Stimulated activated CD4-positive, alpha-beta T cell treated with anti-CD3 and anti-CD28 coated beads, Interleukin-12 subunit alpha, Interleukin-12 subunit beta, amount 100 ng/mL, for 4 hours (primary cell): ENCODE data around the gene PRRT4.
A peak's percentile ranks its signal among the peaks of the same experiment; 100 is the strongest.

ENCODE experiments used
- DNase-seq: peaks from one replicate; pipeline ENCODE4 v3.0.0-alpha.2; 2020

The PRRT4 gene

DNA sequence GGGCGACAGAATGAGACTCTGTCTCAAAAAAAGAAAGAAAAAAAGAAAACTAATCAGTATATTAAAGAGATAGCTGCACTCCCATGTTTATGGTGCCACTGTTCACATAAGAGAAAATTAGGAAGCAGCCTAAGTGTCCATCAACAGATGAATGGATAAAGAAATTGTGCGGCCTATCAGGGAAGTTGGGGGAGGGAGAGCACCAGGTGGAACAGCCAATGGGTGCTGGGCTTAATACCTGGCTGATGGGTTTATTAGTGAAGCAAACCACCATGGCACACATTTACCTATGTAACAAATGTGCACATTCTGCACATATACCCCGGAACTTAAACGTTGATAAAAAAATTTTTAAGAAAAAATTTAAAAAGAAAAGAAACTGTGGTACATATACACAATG lies 9.0 kb upstream of the PRRT4 start:
- DNase-seq: no peak

DNA sequence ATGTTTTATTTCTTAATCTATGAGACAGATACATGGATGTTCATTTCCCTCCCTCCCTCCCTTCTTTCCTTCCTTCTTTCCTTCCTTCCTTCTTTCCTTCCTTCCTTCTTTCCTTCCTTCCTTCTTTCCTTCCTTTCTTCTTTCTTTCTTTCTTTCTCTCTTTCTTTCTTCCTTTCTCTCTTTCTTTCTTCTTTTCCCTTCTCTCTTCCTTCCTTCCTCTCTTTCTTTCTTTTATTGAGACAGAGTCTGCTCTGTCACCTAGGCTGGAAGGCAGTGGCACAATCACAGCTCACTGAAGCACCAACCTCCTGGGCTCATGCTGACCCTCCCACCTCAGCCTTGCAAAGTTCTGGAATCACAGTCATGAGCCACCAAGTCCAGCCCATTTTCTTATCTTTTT lies 5.5 kb upstream of the PRRT4 start:
- no peak for DNase-seq

DNA sequence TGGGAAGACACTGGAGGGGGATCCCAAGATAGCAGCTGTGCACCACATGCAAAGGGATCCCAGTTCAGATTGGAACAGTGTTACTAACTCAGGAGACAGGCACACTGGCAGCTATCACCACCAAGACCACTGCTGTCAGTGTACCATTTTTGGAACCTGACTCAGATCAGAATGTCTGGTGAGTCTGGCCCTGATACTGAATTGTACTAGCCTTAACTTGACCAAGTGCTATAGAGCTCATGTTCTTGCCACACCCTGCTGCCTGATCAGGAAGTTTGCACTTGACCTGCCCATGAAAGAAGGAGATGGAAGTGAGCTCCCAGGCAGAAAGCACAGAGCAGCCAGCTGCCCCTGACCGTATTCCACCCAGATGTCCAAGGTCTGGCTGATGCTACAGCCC lies 4.8 kb upstream of the PRRT4 start:
- no peak for DNase-seq

DNA sequence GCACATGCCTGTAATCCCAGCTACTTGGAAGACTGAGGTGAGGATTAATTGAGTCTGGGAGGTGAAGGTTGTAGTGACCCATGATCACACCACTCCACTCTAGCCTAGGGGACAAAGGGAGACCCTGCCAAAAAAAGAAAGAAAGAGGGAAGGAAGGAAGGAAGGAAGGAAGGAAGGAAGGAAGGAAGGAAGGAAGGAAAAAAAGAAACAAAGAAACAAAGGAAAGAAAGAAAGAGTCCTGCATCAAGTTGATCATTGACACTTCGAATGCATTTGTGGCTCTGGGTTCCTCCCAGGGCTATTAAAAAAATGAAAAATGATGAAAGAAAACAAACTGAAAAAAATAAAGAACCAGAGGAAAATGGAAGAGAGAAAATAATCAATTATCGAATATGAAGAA lies 3.9 kb upstream of the PRRT4 start:
- no peak for DNase-seq

DNA sequence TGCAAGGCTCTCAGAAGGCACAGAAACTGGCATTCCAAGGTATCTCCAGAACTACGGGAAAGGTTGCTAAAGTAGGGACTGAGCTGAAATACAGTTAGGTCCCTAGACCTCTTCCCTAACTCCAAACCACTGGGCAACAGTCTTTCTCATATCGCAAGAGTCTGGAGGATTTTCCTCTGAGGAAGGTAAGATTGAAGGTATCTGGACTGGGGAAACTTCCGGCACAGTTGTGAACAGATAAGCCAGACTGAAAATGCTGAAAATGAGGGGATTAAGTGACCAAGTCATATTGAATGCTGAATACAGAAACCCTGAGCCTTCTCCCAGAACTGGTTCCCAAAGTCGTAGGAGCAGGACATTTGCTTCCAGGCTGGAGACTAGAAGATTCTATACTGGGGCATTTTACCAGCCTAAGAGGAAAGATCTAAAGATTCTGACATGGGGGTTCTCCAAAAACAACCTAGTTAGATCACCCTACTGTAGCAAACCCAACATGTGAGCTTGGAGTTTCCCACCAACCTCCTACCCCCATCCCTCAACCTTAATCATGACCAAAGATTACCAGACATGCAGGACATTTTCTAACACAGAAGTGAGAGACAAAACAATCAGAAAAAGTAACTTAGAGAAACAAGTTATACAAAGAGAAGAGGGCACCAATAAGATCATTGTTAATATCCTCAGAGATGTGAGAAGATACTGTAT lies 2.8 kb upstream of the PRRT4 start:
- no peak for DNase-seq

DNA sequence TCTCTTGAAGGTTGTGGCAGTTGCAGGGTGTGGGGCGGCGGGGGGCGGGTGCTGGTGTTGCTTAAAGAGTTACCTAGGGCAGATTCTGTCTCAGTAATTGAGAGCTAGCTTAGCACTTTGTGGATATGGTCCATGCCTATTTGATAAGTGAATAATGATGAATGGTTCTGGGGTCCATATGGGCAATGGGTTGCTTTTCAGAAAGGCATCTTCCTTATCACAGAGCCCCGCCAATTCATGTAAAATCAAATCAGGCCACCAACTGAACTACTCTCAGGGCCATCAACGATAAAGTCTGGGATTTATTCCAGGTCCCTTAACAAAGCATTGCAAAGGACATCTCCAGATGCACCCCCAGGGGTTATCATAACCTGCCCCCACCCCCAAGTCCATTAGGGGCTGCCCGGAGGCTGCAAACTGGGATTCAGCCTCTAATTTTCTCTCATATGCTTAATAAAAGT lies 1.8 kb upstream of the PRRT4 start:
- no peak for DNase-seq

DNA sequence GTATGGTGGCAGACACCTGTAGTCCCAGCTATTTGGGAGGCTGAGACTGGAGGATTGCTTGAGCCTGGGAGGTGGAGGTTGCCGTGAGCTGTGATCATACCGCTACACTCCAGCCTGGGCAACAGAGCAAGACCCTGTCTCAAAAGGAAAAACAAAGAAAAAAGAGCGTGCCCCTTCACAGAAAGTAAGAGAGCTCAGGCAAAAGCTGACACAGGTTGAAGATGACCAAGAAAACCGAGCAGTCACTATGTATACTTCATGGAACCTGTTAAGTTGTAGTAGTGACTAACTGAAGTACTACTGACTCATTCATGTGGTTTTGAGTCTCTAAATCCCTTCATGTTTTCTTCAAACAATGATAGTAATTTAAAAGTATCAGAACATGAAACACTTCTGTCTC lies 1.2 kb upstream of the PRRT4 start:
- DNase-seq: no peak

DNA sequence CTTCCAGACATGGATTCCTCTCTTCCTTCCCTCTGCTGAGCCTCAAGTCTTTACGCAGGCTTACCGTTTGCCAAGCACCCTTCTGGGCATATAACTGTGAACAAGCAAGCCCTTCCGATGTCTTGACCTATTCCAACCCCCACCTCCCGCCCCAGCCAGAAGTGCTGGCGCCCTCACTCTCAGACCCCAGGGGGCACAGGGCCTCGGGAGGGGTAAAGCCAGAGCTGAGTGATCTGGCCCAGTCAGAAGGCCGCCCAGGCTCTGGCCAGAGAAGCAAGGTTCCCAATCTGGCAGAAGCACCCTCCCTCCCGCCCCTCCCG lies 1.2 kb downstream of the PRRT4 start:
- DNase-seq: no peak

DNA sequence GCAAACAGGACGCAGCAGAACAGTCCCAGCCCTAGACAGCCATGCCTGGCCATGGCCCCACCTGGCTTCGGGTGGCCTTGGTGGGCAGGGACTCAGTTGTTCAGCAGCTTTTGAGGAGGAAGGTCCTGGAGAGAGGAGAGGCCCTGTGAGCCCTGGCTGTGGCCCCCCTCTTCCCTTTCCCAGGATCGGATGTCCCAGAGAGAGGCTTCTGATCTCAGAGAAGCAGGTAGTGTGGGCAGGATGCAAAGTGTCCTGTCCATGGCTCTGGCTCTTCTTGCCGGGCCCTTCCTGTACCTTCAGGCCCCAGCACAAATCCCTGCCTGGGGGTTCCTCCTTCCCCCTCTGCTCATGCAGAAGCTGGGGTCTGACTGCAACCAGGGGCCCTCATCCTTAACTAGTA lies 1.6 kb downstream of the PRRT4 start:
- no peak for DNase-seq

DNA sequence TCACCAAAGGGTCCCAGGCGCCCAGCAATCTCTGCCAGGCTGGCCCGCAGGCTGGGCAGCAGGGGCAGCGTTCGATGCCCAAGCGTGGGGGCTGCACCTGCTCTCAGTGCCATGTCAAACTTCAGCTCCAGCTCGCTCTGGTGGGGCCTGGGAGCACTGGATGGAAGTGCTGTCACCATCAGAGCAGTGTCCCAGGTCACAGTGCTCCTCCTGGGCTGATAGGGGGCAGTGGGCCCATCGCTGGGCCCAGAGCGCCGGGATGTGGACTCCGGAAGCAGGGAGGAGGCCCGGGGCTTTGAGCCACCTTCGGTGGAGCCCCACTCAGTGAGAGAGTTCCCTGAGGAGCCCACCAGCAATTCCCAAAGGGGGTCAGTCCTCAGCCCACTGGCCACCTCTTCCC lies 2.2 kb downstream of the PRRT4 start:
- DNase-seq: no peak

DNA sequence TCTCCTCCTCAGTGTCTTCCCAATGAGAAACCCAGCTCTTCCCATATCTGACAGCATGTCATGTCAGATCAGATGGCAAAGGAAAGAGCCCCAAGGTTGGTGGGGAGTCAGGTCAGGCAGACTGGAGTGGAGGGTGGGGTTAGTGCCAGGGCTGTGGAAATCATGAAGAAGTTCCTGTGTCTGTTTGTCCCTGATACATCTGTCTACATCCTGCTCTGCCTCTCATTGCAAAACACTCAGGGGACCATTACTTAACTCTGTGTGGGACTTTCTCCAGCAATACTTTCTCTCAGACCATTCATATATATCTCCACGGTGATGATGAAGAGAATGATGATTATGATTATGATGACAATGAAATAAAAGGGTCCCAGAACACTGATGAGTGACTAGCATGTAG lies 3.3 kb downstream of the PRRT4 start:
- DNase-seq: no peak

DNA sequence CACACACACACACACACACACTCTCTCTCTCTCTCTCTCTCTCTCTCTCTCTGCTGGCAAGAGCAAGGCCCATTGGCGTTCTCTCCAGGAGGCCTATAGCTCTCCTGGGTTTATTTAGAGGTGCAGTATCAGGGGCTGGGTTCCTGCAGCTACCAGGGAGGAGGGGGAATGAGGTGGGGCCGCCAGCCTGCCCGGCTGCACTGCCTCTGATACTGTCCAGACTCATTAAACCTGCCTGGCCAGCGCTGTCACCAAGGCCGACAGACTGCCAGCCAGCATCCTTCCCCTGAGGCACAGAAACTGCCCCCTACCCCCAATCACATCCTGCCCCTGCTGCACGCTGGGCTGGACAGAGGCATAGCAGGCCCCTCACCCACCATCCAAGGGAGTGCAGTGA lies 4.3 kb downstream of the PRRT4 start:
- DNase-seq: no peak

DNA sequence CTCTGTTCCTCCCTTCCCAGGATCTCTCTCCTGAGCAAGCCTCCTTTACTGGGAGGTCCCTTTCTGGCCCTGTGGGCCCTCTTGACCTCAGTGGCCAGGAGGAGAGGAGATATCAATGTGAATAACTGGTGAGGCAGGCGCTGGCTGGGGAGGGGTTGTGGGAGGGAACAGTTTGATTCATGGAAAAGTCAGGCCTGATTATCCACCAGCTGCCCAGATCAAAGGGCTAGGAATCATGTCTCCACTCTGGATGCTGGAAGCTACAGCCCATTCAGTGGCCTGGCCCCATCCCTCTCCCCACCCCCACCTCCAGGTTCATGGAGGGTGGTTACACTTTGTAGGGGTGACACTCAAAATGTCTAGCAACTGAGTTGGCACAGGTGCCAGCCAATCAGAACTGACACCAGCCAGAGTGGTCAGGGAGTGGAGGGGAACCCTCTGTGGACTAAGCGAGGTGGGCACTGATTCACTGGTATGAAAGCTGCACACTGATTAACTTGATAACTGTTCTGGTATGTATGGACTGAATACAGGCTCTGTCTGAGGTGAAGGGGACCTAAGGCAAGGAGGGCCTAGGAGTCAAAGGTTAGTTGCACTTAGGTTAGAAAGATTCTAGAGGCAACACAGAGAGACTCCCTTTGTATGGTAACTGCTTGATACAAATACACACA lies 4.8 kb downstream of the PRRT4 start:
- DNase-seq: no peak

DNA sequence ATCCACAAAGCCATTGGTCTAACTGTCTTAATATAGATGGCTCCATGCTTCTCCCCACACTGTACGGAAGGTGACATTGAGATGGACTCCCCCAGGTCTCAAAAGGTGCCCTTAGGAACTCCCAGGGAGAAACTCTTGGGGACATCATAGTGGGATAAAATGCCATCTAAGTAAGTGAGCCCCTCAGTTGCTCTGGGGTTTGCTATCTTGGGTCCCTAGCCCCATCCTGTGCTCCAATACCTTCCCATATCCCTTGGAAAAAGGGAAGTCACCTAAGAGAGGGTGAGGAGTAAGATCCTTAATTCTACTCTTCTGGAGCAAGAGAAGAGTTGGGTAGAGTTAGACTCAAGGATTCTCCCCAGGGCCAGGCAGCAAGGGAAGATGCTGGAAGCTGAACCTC lies 7.9 kb downstream of the PRRT4 start:
- DNase-seq: no peak

DNA sequence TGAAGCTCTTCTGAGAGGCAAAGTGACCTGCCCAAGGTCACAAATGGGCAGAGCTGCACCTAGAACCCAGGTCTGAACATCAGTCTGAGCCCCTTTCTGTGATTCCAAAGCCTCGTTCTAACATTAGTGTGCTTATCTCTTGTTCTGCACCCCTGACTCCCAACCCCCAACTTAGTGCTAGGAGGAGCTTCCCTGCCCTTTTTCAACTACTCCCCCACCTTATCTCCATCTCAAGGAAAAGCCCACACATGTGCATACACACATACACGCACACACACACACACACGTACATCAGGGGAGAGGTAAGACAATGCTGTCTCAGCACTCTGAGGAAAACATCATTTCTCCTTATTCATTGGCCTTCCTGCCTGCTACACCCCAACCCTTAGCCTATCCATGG lies 8.3 kb downstream of the PRRT4 start:
- no peak for DNase-seq

DNA sequence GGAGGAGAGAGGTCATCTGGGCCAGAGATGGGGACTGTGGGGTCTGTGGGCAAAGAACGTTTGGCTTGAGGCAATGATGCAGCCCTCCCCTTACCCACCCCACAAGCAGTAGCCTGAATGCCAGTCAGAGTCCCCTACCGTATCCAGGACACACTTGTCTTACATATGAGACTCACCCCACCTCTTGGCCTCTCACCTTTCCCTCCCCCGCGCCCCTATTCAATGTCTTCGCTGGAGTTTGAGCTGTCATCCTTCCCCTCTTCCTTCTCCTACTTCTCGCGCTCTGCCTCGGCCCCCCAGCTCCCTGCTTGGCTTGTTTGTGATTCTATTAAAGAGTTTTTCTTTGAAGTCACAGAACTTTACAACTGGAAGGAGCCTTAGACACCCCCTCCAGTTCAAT lies 8.9 kb downstream of the PRRT4 start:
- DNase-seq: no peak

DNA sequence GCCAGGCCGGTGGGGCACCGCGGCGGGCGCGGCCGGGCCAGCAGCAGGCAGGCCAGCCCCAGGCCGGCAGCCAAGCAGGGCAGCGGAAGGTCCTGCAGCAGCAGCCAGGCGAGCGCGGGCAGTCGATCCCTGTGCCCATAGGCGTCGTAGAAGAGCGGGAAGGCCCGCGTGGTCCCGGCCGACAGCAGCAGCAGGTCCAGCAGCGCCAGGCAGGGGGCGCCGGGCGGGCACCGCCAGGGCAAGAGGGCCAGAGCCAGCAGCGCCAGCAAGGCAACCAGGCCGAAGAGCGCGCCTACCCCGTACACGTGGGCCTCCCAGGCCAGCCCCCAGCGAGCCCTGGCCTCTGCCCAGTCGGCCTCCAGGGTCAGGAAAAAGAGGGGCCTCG lies 9.3 kb downstream of the PRRT4 start:
- peak; percentile 29 for DNase-seq

DNA sequence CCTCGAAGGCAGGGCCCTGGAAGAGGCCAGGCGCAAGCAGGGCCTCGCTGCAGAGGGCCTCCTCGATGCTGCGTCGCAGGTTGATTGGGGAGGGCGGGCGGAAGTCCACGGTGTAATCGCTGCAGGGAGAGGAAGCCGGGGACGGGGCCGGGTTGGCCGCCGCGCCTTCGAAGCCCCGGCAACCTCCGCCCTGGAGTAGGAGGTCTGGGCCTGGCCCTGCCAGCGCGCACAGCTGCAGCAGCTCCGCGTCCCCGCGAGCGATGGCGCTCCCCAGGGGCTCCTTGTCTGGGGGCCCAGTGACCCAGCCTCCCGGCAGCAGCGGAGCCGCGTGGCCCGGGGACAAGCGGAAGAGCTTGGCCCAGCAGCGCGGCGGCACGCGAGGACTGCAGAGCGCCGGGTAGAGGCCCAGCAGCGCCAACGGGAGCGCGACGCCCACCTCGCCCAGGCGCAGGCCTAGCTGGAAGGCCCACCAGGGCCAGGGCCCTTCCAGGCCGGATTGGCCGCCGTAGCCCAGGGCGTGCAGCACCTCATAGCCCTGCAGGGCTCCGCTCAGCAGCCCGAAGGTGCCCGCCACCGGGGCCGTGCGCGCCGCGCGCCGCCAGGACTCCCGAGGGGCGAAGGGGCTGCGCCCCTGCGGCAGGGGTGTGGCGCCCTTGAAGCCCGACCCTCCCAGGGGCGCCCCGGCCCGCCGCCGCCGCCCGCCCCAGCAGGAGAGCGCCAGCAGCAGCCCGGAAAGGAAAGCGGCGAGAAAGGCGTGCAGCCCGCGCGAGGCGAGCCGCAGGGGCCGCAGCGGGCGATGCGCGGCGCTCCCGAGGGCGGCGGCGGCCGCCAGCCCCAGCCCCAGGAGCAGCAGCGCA lies 10.0 kb downstream of the PRRT4 start:
- DNase-seq: peak; percentile 15

DNA sequence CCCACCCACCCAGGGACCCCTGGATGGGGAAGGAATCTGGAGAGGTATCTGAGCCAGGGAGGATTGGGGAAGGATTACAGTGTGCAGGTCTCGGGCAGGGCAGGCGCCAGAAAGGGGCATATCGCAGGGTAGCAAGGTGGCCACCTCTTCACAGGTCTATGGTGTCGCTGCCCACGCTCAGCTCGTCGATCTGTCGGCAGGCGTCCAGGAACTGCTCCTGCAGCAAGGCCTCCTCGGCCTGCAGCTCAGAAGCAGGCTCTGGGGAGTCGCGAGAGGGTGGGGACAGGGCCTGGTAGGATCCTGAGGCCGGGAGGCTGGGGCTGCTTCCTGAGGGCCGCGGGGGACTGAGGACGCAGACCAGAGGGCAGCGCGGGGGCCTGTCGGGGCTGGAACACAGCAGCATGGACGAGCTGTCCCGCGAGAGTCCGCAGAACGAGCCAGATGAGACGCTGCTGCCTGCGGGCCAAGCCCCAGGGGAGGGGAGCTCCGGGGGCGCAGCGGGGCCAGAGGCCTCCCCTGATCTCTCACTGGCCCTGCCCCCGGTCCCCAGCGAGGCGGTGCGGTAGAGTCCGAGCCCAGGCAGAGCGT lies 10.7 kb downstream of the PRRT4 start:
- DNase-seq: no peak

DNA sequence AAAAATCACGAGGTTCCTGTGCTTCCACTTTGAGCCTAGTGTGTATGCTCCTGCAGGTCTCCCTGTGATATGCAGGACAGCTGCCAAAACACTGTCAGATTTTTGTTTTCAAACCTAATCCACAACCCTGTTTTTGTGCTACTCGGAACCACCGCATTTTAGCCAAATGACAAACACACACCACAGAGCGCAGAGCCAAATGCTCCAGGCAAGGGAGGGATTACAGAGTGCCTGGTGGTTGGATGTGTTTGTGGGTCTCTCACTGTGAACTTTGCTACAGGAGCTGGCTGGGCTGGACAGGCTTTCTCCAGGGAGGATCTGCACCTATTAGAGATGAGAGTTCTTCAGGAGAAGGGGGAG lies 12.0 kb downstream of the PRRT4 start:
- DNase-seq: no peak

DNA sequence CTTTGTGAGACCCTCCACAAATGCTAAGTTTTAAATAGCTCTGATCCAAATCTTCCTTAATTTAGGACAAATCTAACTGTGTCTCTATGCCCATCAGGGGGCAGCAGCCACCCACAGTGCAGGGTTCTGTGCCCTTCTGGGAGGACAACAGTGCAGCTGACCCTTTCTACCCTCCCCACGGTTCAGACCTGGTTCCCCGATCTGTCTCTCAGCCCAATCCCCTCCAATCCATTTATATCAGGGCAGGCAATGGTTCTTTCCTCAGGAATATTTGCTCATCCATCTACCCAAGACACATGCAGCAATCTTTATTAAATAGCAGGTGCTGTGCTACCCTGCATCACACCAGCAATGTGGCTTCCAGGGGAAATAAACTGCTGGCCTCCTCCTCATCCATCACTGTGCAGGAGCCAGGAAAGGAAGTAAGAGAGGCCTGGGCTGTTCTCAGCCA lies 13.8 kb downstream of the PRRT4 start:
- peak; percentile 53 for DNase-seq

DNA sequence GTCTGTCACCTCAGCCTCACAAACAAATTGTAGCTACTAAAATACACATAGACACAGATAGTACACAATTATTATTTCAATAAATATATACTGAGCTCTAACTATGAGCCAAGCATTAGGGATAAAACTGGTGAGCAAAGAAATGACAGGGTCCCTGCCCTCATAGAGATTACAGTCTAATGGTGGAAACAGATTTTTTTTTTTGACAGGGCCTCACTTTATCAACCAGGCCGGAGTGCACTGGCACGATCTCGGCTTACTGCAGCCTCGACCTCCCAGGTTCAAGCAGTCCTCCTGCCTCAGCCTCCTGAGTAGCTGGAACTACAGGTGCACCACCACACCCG lies 17.1 kb downstream of the PRRT4 start:
- no peak for DNase-seq

DNA sequence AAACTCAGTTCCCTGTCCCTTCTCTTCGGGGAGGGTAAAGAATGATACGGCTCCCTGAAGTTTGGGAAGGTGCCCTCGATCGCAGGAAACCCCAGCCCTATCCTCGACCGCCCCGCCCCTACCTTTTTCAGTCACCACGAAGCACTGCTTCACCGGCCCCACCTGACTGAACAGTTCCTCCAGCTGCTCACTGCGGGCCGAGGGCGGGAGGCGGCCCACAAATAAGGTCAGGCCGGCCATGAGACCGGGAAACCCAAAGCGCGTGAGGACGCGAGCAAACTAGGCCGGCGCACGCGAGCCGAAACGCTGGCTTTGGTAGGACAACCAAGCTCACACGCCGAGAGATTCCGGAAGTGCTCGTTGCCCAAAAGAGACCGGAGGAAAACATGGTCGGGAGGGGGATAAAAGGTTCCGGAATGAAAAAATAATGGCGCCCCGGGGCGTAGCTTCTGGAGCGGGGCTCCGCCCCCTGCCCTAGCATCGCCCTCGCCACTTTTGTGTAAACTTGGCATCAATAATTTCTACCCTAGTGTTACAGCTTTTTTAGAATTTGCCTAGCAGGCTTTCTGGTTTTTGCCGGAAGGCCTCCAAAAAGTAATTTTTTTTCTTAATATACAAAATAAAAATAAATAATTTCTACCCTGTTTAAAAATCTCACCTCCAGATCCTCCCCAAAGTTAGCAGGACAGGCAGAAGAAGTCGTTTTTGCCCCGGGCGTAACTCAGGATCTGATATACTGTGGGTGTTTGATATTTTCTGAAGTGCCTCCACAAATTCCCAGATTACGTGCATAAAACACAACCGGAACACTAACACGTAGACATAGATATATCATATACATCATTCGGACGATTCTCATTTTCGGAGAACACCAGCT lies 17.7 kb downstream of the PRRT4 start, which contains the start of gene RBM28:
RBM28 (minus strand) TSS at position 355 of the 877 bp plus-strand sequence; CDS start at position 240, 115 bp downstream.
- peak; percentile 72 for DNase-seq
